GM19238 (cell line): ENCODE data around the gene MAPKBP1.
"Not testable (repeated sequence)": the region's sequence is repeated elsewhere in the genome, so short reads cannot be mapped to it uniquely, and the experiment has no call there.

Experiments
- DNase-seq: peaks from one replicate; pipeline ENCODE4 v3.0.0; 2011; ENCODE audit warnings: low spot score; ENCODE audit not compliant: insufficient read length

The MAPKBP1 gene

GRCh38 chr15:41825145-41825544 is 50.9 kb downstream of the MAPKBP1 start:
- no peak for DNase-seq

GRCh38 chr15:41825572-41826535 is 51.6 kb downstream of the MAPKBP1 start:
- no peak for DNase-seq

GRCh38 chr15:41827290-41827879 is 53.1 kb downstream of the MAPKBP1 start:
- no peak for DNase-seq

GRCh38 chr15:41827880-41828806 is 53.9 kb downstream of the MAPKBP1 start, which contains the start of gene JMJD7:
Gene JMJD7 (plus strand): TSS chr15:41828092. CDS start chr15:41828125, 33 bp downstream.
- peak; percentile 95 for DNase-seq

GRCh38 chr15:41828807-41829141 is 54.5 kb downstream of the MAPKBP1 start:
- no peak for DNase-seq

- no peak for DNase-seq
These were observed 55.8 kb downstream of the MAPKBP1 start for GRCh38 chr15:41829959-41830646.

GRCh38 chr15:41831291-41831690 is 57.0 kb downstream of the MAPKBP1 start:
- DNase-seq: not testable (repeated sequence)

- no peak for DNase-seq
These were observed 57.9 kb downstream of the MAPKBP1 start for GRCh38 chr15:41832208-41832607.

GRCh38 chr15:41832875-41833274 is 58.6 kb downstream of the MAPKBP1 start:
- DNase-seq: no peak

- no peak for DNase-seq
These were observed 59.8 kb downstream of the MAPKBP1 start for GRCh38 chr15:41834096-41834495.

GRCh38 chr15:41836073-41836472 is 61.8 kb downstream of the MAPKBP1 start:
- no peak for DNase-seq

GRCh38 chr15:41836713-41837454 is 62.6 kb downstream of the MAPKBP1 start:
- no peak for DNase-seq

GRCh38 chr15:41838400-41838897 is 64.2 kb downstream of the MAPKBP1 start, which contains the start of gene PLA2G4B:
Gene PLA2G4B (plus strand): TSS chr15:41838847. CDS start chr15:41838914, 67 bp downstream.
- DNase-seq: no peak

GRCh38 chr15:41839781-41840491 is 65.7 kb downstream of the MAPKBP1 start:
- no peak for DNase-seq

- DNase-seq: no peak
These were observed 66.4 kb downstream of the MAPKBP1 start for GRCh38 chr15:41840673-41841072.

GRCh38 chr15:41841131-41841530 is 66.8 kb downstream of the MAPKBP1 start:
- no peak for DNase-seq

GRCh38 chr15:41842229-41842628 is 67.9 kb downstream of the MAPKBP1 start:
- no peak for DNase-seq

- DNase-seq: no peak
These were observed 69.3 kb downstream of the MAPKBP1 start for GRCh38 chr15:41843571-41843970.

- DNase-seq: no peak
These were observed 70.5 kb downstream of the MAPKBP1 start for GRCh38 chr15:41844814-41845213.
